K562 (cell line): ENCODE data around the gene CREG2. TPM values are rescaled to one million over a fixed set of nuclear protein-coding genes. Genes with fewer than 3 reads are reported as not detected.

Experiments
- BRCA1 ChIP-seq, 2 experiments: fragments of 450-650 bp in 1 of 2; sonication (generic) in 1 of 2; formaldehyde crosslinking in 1 of 2; IDR thresholded peaks; 2 replicates each; pipeline versions ENCODE4 v1.5.0 to v1.6.1; 2017 to 2020; ENCODE audit warnings: mild to moderate bottlenecking in 1 of 2, missing genetic modification reagents in 1 of 2
- E2F3 ChIP-seq: fragments of 250-450 bp; sonication (Bioruptor Pico); IDR thresholded peaks from 2 replicates; pipeline ENCODE4 v1.4.0; 2020; ENCODE audit warnings: mild to moderate bottlenecking
- ERF ChIP-seq: fragments of 450-650 bp; formaldehyde crosslinking; IDR thresholded peaks from 2 replicates; pipeline ENCODE4 v1.4.0; 2020; ENCODE audit warnings: mild to moderate bottlenecking, mixed read lengths
- GATA2 ChIP-seq: sonication (generic); formaldehyde crosslinking; IDR thresholded peaks from 2 replicates; pipeline ENCODE4 v1.4.0; 2020; ENCODE audit warnings: mild to moderate bottlenecking, missing genetic modification reagents
- HDAC8 ChIP-seq: fragments of 450-650 bp; IDR thresholded peaks from 2 replicates; pipeline ENCODE4 v1.6.1; 2016; ENCODE audit warnings: mild to moderate bottlenecking, missing genetic modification characterization, moderate library complexity, missing compliant biosample characterization
- PCBP1 ChIP-seq: fragments of 200-400 bp; formaldehyde crosslinking; IDR thresholded peaks from 2 replicates; pipeline ENCODE4 v1.6.1; 2018; ENCODE audit warnings: mild to moderate bottlenecking, low read depth, low read length; ENCODE audit not compliant: poor library complexity, severe bottlenecking
- SMAD4 ChIP-seq: fragments of 250-450 bp; sonication (Bioruptor Pico); conservative IDR thresholded peaks from 2 replicates; pipeline ENCODE4 v1.8.0; 2021; ENCODE audit warnings: inconsistent platforms, mild to moderate bottlenecking, moderate library complexity
- TGIF2 ChIP-seq: sonication (generic); formaldehyde crosslinking; IDR thresholded peaks from 2 replicates; pipeline ENCODE4 v1.8.1; 2022; ENCODE audit warnings: mild to moderate bottlenecking, missing genetic modification reagents, moderate library complexity
- ZNF124 ChIP-seq: sonication (generic); formaldehyde crosslinking; IDR thresholded peaks from 2 replicates; pipeline ENCODE4 v1.8.1; 2022; ENCODE audit warnings: missing genetic modification reagents
- ZNF589 ChIP-seq: fragments of 200-800 bp; sonication (Bioruptor generic); IDR thresholded peaks from 2 replicates; pipeline ENCODE4 v1.6.1; 2016; ENCODE audit warnings: low read depth, missing genetic modification characterization, missing compliant biosample characterization
- ZNF780A ChIP-seq: fragments of 250-450 bp; sonication (Bioruptor Pico); IDR thresholded peaks from 2 replicates; pipeline ENCODE4 v1.5.0; 2021; ENCODE audit warnings: mild to moderate bottlenecking
- polyA plus RNA-seq, 8 experiments: library from polyadenylated mRNA; depleted of rRNA in 4 of 8; stranded (reverse) in 5 of 8; unstranded in 3 of 8; fragments of >200 nt; fragmentation: Nextera tagmentation in 2 of 8; fragmentation: Illumina TruSeq in 1 of 8; extraction: Ambion mirVana in 2 of 8; extraction: Trizol in 1 of 8; gene quantifications; 2 replicates each; pipeline versions ENCODE4 v1.2.1 to v1.2.3, GENCODE V29; 2011 to 2014; ENCODE audit warnings: inconsistent platforms in 1 of 8, missing spikeins in 1 of 8
- total RNA-seq, 7 experiments: library from RNA; depleted of rRNA in 6 of 7; stranded (reverse); fragments of >200 nt in 6 of 7; fragmentation: Illumina TruSeq in 2 of 7; extraction: Trizol in 2 of 7; gene quantifications; 2 replicates each; pipeline versions ENCODE4 v1.2.1 to v1.2.3, GENCODE V29; 2011 to 2021; ENCODE audit warnings: low replicate concordance in 1 of 7
- TF ChIP-seq, protein P1 (sequence below): fragments of 450-650 bp; IDR thresholded peaks from 2 replicates; pipeline ENCODE4 v1.6.1; 2016; ENCODE audit warnings: mild to moderate bottlenecking, moderate library complexity
- TF ChIP-seq, protein P2 (sequence below): sonication (generic); formaldehyde crosslinking; IDR thresholded peaks from 2 replicates; pipeline ENCODE4 v1.8.0; 2022; ENCODE audit warnings: mild to moderate bottlenecking, low read depth, missing genetic modification reagents
- TF ChIP-seq, protein P3 (sequence below): sonication (generic); formaldehyde crosslinking; IDR thresholded peaks from 2 replicates; pipeline ENCODE4 v1.8.1; 2022; ENCODE audit warnings: missing genetic modification reagents

Gene CREG2
- total and polyA plus RNA-seq, 9 of the 15 experiments (the other 6 are each of a cell fraction or from before 2014, with no cell fraction given) = not detected

DNA sequence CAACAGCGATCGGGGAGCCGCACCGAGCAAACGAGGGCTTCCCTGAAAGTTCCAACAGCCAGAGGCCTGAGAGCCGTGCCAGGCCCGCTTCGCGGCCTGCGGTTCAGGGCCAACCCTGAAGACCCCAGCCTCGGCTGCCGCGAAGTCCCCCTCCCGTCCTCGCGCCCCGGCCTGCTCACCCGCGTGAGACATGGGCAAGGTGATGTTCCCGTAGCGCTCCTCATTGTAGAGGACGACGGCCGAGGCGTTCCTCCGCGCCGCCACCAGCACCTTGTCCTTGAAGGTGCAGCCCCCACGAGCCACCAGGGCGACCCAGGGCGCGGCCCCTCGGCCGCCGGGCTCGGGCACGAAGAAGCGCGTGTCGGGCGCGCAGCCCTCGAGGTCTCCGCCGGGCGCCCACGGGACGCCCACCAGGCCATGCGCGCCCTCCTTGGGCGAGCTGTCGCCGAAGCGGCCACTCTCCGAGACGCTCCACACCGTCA lies 79.3 kb downstream of the CREG2 start (continued):
- TF ChIP-seq, protein P1, sequence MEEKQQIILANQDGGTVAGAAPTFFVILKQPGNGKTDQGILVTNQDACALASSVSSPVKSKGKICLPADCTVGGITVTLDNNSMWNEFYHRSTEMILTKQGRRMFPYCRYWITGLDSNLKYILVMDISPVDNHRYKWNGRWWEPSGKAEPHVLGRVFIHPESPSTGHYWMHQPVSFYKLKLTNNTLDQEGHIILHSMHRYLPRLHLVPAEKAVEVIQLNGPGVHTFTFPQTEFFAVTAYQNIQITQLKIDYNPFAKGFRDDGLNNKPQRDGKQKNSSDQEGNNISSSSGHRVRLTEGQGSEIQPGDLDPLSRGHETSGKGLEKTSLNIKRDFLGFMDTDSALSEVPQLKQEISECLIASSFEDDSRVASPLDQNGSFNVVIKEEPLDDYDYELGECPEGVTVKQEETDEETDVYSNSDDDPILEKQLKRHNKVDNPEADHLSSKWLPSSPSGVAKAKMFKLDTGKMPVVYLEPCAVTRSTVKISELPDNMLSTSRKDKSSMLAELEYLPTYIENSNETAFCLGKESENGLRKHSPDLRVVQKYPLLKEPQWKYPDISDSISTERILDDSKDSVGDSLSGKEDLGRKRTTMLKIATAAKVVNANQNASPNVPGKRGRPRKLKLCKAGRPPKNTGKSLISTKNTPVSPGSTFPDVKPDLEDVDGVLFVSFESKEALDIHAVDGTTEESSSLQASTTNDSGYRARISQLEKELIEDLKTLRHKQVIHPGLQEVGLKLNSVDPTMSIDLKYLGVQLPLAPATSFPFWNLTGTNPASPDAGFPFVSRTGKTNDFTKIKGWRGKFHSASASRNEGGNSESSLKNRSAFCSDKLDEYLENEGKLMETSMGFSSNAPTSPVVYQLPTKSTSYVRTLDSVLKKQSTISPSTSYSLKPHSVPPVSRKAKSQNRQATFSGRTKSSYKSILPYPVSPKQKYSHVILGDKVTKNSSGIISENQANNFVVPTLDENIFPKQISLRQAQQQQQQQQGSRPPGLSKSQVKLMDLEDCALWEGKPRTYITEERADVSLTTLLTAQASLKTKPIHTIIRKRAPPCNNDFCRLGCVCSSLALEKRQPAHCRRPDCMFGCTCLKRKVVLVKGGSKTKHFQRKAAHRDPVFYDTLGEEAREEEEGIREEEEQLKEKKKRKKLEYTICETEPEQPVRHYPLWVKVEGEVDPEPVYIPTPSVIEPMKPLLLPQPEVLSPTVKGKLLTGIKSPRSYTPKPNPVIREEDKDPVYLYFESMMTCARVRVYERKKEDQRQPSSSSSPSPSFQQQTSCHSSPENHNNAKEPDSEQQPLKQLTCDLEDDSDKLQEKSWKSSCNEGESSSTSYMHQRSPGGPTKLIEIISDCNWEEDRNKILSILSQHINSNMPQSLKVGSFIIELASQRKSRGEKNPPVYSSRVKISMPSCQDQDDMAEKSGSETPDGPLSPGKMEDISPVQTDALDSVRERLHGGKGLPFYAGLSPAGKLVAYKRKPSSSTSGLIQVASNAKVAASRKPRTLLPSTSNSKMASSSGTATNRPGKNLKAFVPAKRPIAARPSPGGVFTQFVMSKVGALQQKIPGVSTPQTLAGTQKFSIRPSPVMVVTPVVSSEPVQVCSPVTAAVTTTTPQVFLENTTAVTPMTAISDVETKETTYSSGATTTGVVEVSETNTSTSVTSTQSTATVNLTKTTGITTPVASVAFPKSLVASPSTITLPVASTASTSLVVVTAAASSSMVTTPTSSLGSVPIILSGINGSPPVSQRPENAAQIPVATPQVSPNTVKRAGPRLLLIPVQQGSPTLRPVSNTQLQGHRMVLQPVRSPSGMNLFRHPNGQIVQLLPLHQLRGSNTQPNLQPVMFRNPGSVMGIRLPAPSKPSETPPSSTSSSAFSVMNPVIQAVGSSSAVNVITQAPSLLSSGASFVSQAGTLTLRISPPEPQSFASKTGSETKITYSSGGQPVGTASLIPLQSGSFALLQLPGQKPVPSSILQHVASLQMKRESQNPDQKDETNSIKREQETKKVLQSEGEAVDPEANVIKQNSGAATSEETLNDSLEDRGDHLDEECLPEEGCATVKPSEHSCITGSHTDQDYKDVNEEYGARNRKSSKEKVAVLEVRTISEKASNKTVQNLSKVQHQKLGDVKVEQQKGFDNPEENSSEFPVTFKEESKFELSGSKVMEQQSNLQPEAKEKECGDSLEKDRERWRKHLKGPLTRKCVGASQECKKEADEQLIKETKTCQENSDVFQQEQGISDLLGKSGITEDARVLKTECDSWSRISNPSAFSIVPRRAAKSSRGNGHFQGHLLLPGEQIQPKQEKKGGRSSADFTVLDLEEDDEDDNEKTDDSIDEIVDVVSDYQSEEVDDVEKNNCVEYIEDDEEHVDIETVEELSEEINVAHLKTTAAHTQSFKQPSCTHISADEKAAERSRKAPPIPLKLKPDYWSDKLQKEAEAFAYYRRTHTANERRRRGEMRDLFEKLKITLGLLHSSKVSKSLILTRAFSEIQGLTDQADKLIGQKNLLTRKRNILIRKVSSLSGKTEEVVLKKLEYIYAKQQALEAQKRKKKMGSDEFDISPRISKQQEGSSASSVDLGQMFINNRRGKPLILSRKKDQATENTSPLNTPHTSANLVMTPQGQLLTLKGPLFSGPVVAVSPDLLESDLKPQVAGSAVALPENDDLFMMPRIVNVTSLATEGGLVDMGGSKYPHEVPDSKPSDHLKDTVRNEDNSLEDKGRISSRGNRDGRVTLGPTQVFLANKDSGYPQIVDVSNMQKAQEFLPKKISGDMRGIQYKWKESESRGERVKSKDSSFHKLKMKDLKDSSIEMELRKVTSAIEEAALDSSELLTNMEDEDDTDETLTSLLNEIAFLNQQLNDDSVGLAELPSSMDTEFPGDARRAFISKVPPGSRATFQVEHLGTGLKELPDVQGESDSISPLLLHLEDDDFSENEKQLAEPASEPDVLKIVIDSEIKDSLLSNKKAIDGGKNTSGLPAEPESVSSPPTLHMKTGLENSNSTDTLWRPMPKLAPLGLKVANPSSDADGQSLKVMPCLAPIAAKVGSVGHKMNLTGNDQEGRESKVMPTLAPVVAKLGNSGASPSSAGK = peak; percentile 95
- TF ChIP-seq GATA2 (0 out of 2 replicates have a peak, but pooled peaks have one; percentile 16), E2F3 (CRISPR knock-in tag) (peak; percentile 36; the same call in 1 of the 2 replicates), SMAD4 (CRISPR knock-in tag) (peak; percentile 52; the same call in 1 of the 2 replicates), BRCA1 (IDR thresholded peaks at IDR 0.05) (no peak), BRCA1 (CRISPR knock-in tag; IDR thresholded peaks at IDR 0.05) (0 out of 2 replicates have a peak, but pooled peaks have one; percentile 32), ZNF780A (CRISPR knock-in tag) (no peak), ZNF124 (CRISPR knock-in tag) (0 out of 2 replicates have a peak, but pooled peaks have one; percentile 79), PCBP1 (peak; percentile 73), ERF (CRISPR knock-in tag) (peak; percentile 19; the same call in 1 of the 2 replicates), HDAC8 (0 out of 2 replicates have a peak, but pooled peaks have one; percentile 53), ZNF589 (CRISPR knock-in tag) (peak; percentile 78; the same call in 1 of the 2 replicates), TGIF2 (CRISPR knock-in tag) (peak; percentile 88; the same call in 1 of the 2 replicates)
- TF ChIP-seq, protein P2, sequence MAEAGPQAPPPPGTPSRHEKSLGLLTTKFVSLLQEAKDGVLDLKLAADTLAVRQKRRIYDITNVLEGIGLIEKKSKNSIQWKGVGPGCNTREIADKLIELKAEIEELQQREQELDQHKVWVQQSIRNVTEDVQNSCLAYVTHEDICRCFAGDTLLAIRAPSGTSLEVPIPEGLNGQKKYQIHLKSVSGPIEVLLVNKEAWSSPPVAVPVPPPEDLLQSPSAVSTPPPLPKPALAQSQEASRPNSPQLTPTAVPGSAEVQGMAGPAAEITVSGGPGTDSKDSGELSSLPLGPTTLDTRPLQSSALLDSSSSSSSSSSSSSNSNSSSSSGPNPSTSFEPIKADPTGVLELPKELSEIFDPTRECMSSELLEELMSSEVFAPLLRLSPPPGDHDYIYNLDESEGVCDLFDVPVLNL (CRISPR knock-in tag) = no peak
- TF ChIP-seq, protein P3, sequence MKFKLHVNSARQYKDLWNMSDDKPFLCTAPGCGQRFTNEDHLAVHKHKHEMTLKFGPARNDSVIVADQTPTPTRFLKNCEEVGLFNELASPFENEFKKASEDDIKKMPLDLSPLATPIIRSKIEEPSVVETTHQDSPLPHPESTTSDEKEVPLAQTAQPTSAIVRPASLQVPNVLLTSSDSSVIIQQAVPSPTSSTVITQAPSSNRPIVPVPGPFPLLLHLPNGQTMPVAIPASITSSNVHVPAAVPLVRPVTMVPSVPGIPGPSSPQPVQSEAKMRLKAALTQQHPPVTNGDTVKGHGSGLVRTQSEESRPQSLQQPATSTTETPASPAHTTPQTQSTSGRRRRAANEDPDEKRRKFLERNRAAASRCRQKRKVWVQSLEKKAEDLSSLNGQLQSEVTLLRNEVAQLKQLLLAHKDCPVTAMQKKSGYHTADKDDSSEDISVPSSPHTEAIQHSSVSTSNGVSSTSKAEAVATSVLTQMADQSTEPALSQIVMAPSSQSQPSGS = 0 out of 2 replicates have a peak, but pooled peaks have one; percentile 65
